ENCODE results near the gene TFB2M.

The TFB2M gene

GRCh38 chr1:246550402-246550801, 15.7 kb downstream of the TFB2M start:
- DNase-seq (ENCODE audit: low read depth), result no peak

- no peak for DNase-seq (ENCODE audit: low read depth)
Measured at GRCh38 chr1:246549665-246550064, 16.4 kb downstream of the TFB2M start.

- DNase-seq (ENCODE audit: low read depth), result no peak
Measured at GRCh38 chr1:246544001-246544400, 22.1 kb downstream of the TFB2M start.

GRCh38 chr1:246540738-246541491, 25.1 kb downstream of the TFB2M start:
- no peak for DNase-seq (ENCODE audit: low read depth)

- DNase-seq (ENCODE audit: low read depth), result no peak
Measured at GRCh38 chr1:246537887-246538286, 28.2 kb downstream of the TFB2M start.

GRCh38 chr1:246537441-246537840, 28.6 kb downstream of the TFB2M start:
- no peak for DNase-seq (ENCODE audit: low read depth)

GRCh38 chr1:246534114-246534513, 31.9 kb downstream of the TFB2M start:
- no peak for DNase-seq (ENCODE audit: low read depth)

GRCh38 chr1:246533371-246533905, 32.6 kb downstream of the TFB2M start:
- DNase-seq (ENCODE audit: low read depth), result no peak

- no peak for DNase-seq (ENCODE audit: low read depth)
Measured at GRCh38 chr1:246532519-246532918, 33.5 kb downstream of the TFB2M start.

- no peak for DNase-seq (ENCODE audit: low read depth)
Measured at GRCh38 chr1:246530482-246530881, 35.6 kb downstream of the TFB2M start.

- peak; percentile 3 for DNase-seq (ENCODE audit: low read depth)
Measured at GRCh38 chr1:246528933-246529731, 36.9 kb downstream of the TFB2M start.

- no peak for DNase-seq (ENCODE audit: low read depth)
Measured at GRCh38 chr1:246527402-246528088, 38.5 kb downstream of the TFB2M start.

GRCh38 chr1:246526915-246527314, 39.1 kb downstream of the TFB2M start:
- DNase-seq (ENCODE audit: low read depth), result no peak

GRCh38 chr1:246526380-246526779, 39.7 kb downstream of the TFB2M start:
- no peak for DNase-seq (ENCODE audit: low read depth)

- no peak for DNase-seq (ENCODE audit: low read depth)
Measured at GRCh38 chr1:246519514-246519913, 46.5 kb downstream of the TFB2M start.

GRCh38 chr1:246518456-246519205, 47.4 kb downstream of the TFB2M start:
- DNase-seq (ENCODE audit: low read depth), result no peak

- no peak for DNase-seq (ENCODE audit: low read depth)
Measured at GRCh38 chr1:246517391-246517790, 48.7 kb downstream of the TFB2M start.

- DNase-seq (ENCODE audit: low read depth), result no peak
Measured at GRCh38 chr1:246516126-246516525, 49.9 kb downstream of the TFB2M start.

GRCh38 chr1:246515390-246516005, 50.6 kb downstream of the TFB2M start:
- no peak for DNase-seq (ENCODE audit: low read depth)

GRCh38 chr1:246513619-246514343, 52.3 kb downstream of the TFB2M start:
- no peak for DNase-seq (ENCODE audit: low read depth)

- DNase-seq (ENCODE audit: low read depth), result no peak
Measured at GRCh38 chr1:246513041-246513440, 53.0 kb downstream of the TFB2M start.

All from iris pigment epithelial cell (primary cell).